Measurements from ENCODE around the gene PIGS.
"Not testable (repeated sequence)": the region's sequence is repeated elsewhere in the genome, so short reads cannot be mapped to it uniquely, and the experiment has no call there.

PIGS gene

GRCh38 chr17:28571361-28572122 lies at the start of gene PIGS:
PIGS (minus strand) TSS chr17:28571524; CDS start chr17:28571496, 28 bp downstream.
- H3K4me1 Mint-ChIP-seq (ENCODE audit: low read depth): peaks cover 64% of the 10 kb centered on the region
- H3K9me3 Mint-ChIP-seq: no peaks in the 10 kb centered on the region
- peaks cover 47% of the 10 kb centered on the region for H3K36me3 Mint-ChIP-seq (ENCODE audit: low read depth)
- H3K4me3 Mint-ChIP-seq: peak within 1 kb of the TSS; percentile 95
- H3K27me3 Mint-ChIP-seq: no peaks in the 10 kb centered on the region
- peak within 1 kb of the TSS; percentile 91 for H3K27ac Mint-ChIP-seq

- Mint-ChIP-seq H3K36me3 (ENCODE audit: low read depth) (peaks cover 87% of the 10 kb centered on the region), H3K4me1 (ENCODE audit: low read depth) (no peaks in the 10 kb centered on the region), H3K9me3 (no peaks in the 10 kb centered on the region), H3K4me3 (no peak overlapping the region), H3K27me3 (no peaks in the 10 kb centered on the region), H3K27ac (no peak overlapping the region)
Measured at GRCh38 chr17:28620010-28620409, 48.7 kb upstream of the PIGS start.

GRCh38 chr17:28618464-28618863 lies 47.1 kb upstream of the PIGS start:
- peaks cover 84% of the 10 kb centered on the region for H3K36me3 Mint-ChIP-seq (ENCODE audit: low read depth)
- H3K4me3 Mint-ChIP-seq: no peak overlapping the region
- no peaks in the 10 kb centered on the region for H3K9me3 Mint-ChIP-seq
- no peaks in the 10 kb centered on the region for H3K4me1 Mint-ChIP-seq (ENCODE audit: low read depth)
- no peak overlapping the region for H3K27ac Mint-ChIP-seq
- H3K27me3 Mint-ChIP-seq: no peaks in the 10 kb centered on the region

- H3K9me3 Mint-ChIP-seq: no peaks in the 10 kb centered on the region
- H3K27ac Mint-ChIP-seq: peak overlapping the region; percentile 8
- peaks cover 71% of the 10 kb centered on the region for H3K36me3 Mint-ChIP-seq (ENCODE audit: low read depth)
- no peaks in the 10 kb centered on the region for H3K27me3 Mint-ChIP-seq
- H3K4me3 Mint-ChIP-seq: no peak overlapping the region
- no peaks in the 10 kb centered on the region for H3K4me1 Mint-ChIP-seq (ENCODE audit: low read depth)
Measured at GRCh38 chr17:28616281-28616680, 45.0 kb upstream of the PIGS start.

GRCh38 chr17:28615260-28615940 lies 44.1 kb upstream of the PIGS start:
- Mint-ChIP-seq H3K4me1 (ENCODE audit: low read depth) (no peaks in the 10 kb centered on the region), H3K36me3 (ENCODE audit: low read depth) (peaks cover 68% of the 10 kb centered on the region), H3K27me3 (no peaks in the 10 kb centered on the region), H3K27ac (no peak overlapping the region), H3K9me3 (no peaks in the 10 kb centered on the region), H3K4me3 (no peak overlapping the region)

- Mint-ChIP-seq H3K27ac (peak within 1 kb of the TSS; percentile 18), H3K9me3 (no peaks in the 10 kb centered on the region), H3K36me3 (ENCODE audit: low read depth) (peaks cover 64% of the 10 kb centered on the region), H3K4me1 (ENCODE audit: low read depth) (no peaks in the 10 kb centered on the region), H3K4me3 (no peak within 1 kb of the TSS), H3K27me3 (no peaks in the 10 kb centered on the region)
Measured at GRCh38 chr17:28613931-28614381, 42.6 kb upstream of the PIGS start, which contains the start of gene RSKR. RSKR (minus strand) TSS chr17:28614185; CDS start chr17:28614161, 24 bp downstream.

GRCh38 chr17:28612936-28613872 lies 41.9 kb upstream of the PIGS start:
- Mint-ChIP-seq H3K4me3 (no peak overlapping the region), H3K36me3 (ENCODE audit: low read depth) (peaks cover 63% of the 10 kb centered on the region), H3K4me1 (ENCODE audit: low read depth) (no peaks in the 10 kb centered on the region), H3K27me3 (no peaks in the 10 kb centered on the region), H3K9me3 (no peaks in the 10 kb centered on the region), H3K27ac (peak overlapping the region; percentile 18)

GRCh38 chr17:28612531-28612930 lies 41.2 kb upstream of the PIGS start:
- peaks cover 67% of the 10 kb centered on the region for H3K36me3 Mint-ChIP-seq (ENCODE audit: low read depth)

GRCh38 chr17:28610376-28610775 lies 39.1 kb upstream of the PIGS start:
- no peak overlapping the region for H3K4me3 Mint-ChIP-seq

More at GRCh38 chr17:28612531-28612930, 41.2 kb upstream of the PIGS start:
- H3K4me3 Mint-ChIP-seq: no peak overlapping the region
- no peak overlapping the region for H3K27ac Mint-ChIP-seq
- H3K4me1 Mint-ChIP-seq (ENCODE audit: low read depth): no peaks in the 10 kb centered on the region
- no peaks in the 10 kb centered on the region for H3K27me3 Mint-ChIP-seq
- H3K9me3 Mint-ChIP-seq: no peaks in the 10 kb centered on the region

GRCh38 chr17:28604031-28604430 lies 32.7 kb upstream of the PIGS start:
- H3K27ac Mint-ChIP-seq, H3K27me3 Mint-ChIP-seq, H3K9me3 Mint-ChIP-seq, H3K4me3 Mint-ChIP-seq: not testable (repeated sequence)
- Mint-ChIP-seq H3K4me1 (ENCODE audit: low read depth) (peaks cover 11% of the 10 kb centered on the region), H3K36me3 (ENCODE audit: low read depth) (peaks cover 22% of the 10 kb centered on the region)

More at GRCh38 chr17:28610376-28610775, 39.1 kb upstream of the PIGS start:
- Mint-ChIP-seq H3K27ac (no peak overlapping the region), H3K27me3 (no peaks in the 10 kb centered on the region), H3K36me3 (ENCODE audit: low read depth) (peaks cover 57% of the 10 kb centered on the region), H3K9me3 (no peaks in the 10 kb centered on the region), H3K4me1 (ENCODE audit: low read depth) (no peaks in the 10 kb centered on the region)

- no peaks in the 10 kb centered on the region for H3K9me3 Mint-ChIP-seq
Measured at GRCh38 chr17:28599311-28600184, 28.2 kb upstream of the PIGS start.

GRCh38 chr17:28598799-28599310 lies 27.5 kb upstream of the PIGS start, which contains the start of gene SPAG5:
SPAG5 (minus strand) TSS chr17:28599025; CDS start chr17:28598946, 79 bp downstream.
- H3K27ac Mint-ChIP-seq: peak within 1 kb of the TSS; percentile 93
- no peaks in the 10 kb centered on the region for H3K9me3 Mint-ChIP-seq
- H3K4me3 Mint-ChIP-seq: peak within 1 kb of the TSS; percentile 91
- peaks cover 26% of the 10 kb centered on the region for H3K4me1 Mint-ChIP-seq (ENCODE audit: low read depth)
- peaks cover 12% of the 10 kb centered on the region for H3K36me3 Mint-ChIP-seq (ENCODE audit: low read depth)
- no peaks in the 10 kb centered on the region for H3K27me3 Mint-ChIP-seq

More at GRCh38 chr17:28599311-28600184, 28.2 kb upstream of the PIGS start:
- H3K27me3 Mint-ChIP-seq: no peaks in the 10 kb centered on the region
- H3K4me1 Mint-ChIP-seq (ENCODE audit: low read depth): peaks cover 26% of the 10 kb centered on the region
- peak overlapping the region; percentile 93 for H3K27ac Mint-ChIP-seq
- H3K36me3 Mint-ChIP-seq (ENCODE audit: low read depth): peaks cover 12% of the 10 kb centered on the region
- peak overlapping the region; percentile 91 for H3K4me3 Mint-ChIP-seq

- no peaks in the 10 kb centered on the region for H3K27me3 Mint-ChIP-seq
- H3K9me3 Mint-ChIP-seq: no peaks in the 10 kb centered on the region
- peaks cover 13% of the 10 kb centered on the region for H3K36me3 Mint-ChIP-seq (ENCODE audit: low read depth)
- H3K4me3 Mint-ChIP-seq: peak overlapping the region; percentile 91
- peak overlapping the region; percentile 93 for H3K27ac Mint-ChIP-seq
- H3K4me1 Mint-ChIP-seq (ENCODE audit: low read depth): peaks cover 26% of the 10 kb centered on the region
Measured at GRCh38 chr17:28598389-28598788, 27.1 kb upstream of the PIGS start.

All from stimulated activated naive CD8-positive, alpha-beta T cell treated with anti-CD3 and anti-CD28 coated beads, Interleukin-15, Interleukin-2, amounts not matched to agents 100 ng/mL and 50 ng/mL, for 24 hours (primary cell).